GM21381 (cell line): ENCODE results near the gene ZFP92.

ENCODE experiments used
- ATAC-seq: cut with Tn5 transposase; IDR thresholded peaks from one replicate; pipeline ENCODE4 v1.9.1; 2021; ENCODE audit warnings: mild to moderate bottlenecking, moderate library complexity; ENCODE audit not compliant: unreplicated experiment

The ZFP92 gene

DNA sequence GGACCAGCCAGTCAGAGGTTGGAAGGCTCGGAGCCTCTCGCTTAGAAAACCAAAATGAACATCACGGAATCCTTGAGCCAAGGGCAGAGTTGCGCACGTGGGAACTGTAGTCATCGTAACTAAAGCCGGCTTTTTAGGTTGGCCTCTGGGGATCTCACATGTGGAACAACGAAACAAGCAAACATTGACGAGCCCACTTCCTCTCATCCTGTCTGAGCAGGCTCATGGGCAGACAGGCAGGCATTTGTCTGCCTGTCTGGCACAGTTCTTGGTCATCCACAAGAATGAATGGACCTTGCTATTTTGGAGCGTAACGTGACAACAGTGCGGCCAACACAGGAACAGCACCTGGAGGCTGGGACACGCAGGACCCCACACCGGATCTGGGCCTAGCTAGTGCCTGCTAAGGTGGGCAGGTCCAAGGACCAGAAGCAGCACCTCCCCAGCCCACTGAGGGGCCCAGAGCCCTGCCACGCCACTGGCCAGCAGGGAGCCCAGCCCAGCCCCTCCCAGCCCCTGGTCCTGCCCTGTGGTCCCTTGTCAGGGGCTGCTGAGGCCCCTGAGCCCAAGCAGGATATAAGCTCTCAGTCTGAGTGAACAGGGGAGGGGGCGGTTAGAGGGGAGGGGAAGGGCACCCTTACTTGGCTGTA, 43.8 kb downstream of the ZFP92 start:
- no peak for ATAC-seq

DNA sequence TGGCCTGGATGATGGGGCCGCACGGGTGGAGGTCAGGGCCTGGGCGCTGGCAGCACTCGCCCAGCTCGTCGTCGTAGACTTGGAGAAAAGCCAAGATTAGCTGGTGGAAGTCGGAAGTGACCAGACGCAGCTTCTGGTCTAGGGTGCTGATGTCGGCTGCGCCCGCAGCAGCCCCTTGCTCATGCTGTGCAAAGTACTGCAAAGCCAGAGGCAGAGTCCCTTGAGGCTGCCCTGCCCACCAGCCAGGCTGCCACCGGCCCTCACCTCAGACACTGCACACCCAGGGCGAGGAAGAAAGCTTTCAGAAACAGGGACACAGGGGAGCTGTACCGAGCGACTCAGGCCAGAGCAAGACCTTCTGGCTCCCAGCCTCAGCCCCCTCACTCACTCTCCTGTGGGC, 44.3 kb downstream of the ZFP92 start:
- ATAC-seq, result no peak

DNA sequence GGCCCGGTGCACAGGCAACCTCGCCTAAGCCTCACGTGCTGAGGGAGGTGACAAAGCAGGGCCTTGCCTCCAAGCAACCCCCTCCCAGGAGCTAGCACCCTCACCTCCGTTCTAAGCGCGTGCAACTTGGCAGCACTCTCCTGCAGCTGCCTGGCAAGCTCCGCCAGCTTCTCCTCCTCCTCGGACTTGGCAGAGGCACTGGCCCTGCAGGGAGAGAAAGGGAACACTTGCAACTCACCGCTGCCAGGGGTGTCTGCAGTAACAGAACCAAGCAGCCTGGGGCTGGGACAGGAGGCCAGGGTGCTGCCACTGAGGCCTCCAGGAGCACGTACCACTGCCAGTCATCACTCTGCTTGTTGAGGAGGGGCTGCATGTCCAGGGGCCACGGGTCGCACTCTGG, 44.9 kb downstream of the ZFP92 start:
- ATAC-seq, result no peak

DNA sequence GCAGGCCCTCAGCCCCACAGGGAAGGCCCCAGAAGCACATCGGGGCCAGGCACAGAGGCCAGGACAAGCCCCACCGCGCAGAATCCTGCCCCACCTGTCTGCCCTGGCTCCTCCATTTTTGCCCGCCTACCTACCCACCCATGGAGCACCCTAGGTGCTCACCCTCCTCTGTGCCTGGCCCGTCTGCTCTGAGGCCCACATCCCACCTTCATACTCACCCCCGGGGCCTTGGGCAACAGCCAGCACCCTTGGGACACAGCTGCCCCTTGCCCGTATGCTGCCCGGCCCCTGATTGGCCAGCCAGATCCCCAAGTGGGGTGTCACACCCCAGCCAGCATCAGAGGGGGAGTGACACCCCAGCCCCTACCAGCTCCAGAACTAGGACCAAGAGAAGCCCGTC, 45.4 kb downstream of the ZFP92 start:
- no peak for ATAC-seq

DNA sequence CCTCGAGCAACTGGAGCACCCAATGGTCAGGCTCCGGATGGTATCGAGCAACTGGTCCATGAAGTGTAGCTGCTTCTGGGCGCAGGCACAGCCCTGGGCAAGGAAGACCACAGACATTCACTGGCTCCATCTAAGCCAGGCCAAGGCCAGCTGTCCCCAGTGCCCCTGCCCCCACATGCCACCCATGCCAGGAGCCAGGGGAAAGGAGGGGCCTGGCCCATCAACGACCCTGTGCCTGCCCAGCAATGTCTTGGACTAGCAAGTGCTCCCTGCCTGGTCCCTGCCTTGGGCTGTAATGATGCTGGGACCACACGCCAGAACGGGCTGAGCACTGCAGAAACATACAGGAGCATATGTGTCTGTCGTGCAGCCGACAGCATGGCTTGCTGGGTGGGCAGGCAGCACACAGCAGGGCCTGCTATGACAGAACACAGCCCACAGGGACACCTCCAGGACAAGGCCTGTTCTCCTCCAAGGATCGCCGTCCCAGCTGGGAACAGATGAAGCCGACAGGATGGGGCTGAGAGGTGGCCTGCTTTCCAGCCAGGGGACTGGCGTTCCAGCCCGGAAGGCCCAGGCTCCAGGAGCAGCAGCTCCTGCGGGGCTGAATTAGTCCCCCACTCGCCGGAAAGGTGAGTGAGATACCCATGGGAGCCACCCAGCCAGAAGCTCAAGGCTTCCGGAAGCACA, 46.0 kb downstream of the ZFP92 start:
- no peak for ATAC-seq

DNA sequence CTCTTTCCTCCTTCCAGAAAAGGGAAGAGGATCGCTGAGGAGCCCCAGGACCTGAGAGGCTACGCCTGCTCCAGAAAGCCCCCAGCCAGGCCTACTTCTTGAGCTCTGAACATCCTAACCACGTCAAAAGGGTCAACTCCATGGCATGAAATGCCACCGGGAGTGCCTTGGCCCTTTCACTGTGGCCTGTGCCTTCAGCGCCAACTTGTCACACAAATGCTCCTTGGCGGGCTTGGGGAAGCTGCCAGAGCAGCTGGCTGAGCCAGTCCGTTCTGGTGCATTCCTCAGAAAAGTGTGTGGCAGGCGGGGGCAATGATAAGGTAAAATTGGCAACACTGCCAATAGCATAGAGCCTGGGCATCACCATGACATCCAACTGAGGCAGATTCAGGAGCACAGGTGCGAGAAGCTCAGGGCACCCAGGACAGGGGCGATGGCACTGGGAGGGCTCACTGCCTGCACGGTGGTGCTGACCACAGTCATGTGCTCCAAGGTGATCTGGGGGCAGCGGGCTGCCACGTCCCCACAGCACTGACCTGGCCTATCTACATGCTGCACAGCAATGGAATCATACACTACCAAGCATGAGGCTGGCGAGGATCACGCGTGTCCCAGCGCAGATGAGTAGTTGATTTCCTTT, 46.7 kb downstream of the ZFP92 start:
- no peak for ATAC-seq

DNA sequence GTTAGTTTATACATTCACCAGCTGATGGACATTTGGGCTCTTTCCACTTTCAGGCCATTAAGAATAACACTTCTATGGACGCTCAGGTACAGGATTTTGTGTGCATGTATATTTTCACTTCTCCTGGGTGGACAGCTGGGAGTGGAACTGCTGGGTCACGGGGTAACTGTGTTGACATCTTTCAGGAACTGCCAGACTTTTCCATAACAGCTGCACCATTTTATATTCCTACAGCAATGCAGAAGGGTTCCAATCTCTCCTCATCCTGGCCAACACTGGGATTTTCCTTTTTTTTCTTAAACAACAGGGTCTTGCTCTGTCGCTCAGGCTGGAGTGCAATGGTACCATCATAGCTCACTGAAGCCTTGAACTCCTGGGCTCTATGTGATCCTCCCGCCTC, 47.2 kb downstream of the ZFP92 start:
- no peak for ATAC-seq

DNA sequence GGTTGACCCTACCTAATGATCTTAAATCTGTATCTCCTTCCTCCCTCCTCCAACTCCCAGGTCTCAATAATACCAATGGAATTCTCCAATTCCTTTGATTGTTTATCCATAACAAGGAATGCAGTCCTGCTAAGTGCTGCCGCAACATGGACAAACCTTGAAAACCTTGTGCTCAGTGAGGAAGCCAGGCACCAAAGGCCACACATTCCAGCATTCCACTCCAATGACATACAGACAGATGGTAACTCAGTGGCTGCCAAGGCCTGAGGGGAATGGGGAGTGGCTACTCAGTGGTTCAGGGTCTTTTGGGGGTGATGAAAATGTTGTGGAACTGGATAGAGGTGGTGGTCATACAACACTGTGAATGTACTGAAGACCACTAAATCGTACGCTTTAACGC, 48.7 kb downstream of the ZFP92 start:
- ATAC-seq, result no peak

DNA sequence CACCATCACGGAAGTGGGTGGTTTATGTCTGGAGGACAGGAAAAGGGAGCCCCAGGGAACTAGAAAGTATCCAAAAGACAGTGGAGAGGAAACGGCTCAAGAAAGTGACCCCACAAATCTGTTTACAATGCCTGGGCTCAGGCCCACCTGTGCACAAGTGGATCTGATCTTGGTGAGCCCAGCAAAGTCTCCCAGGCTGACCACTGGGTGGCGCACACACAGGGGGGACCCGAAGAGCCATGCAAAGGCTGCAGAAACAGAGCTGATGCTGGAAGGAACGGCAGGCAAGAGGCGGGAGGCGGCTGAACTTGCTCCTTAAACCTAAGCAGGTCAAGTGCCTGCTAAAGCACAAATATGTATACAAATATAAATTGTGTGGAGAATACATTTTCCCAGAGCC, 49.6 kb downstream of the ZFP92 start:
- no peak for ATAC-seq
